A549 (cell line): ENCODE data around the gene ARSK. TPM values are rescaled to one million over a fixed set of nuclear protein-coding genes. Genes with fewer than 3 reads are reported as not detected.
"Not testable (repeated sequence)": the region's sequence is repeated elsewhere in the genome, so short reads cannot be mapped to it uniquely, and the experiment has no call there.

ENCODE experiments used
- ATAC-seq, 2 experiments: fragments of 200-7000 bp in 1 of 2; fragments of >200 bp in 1 of 2; cut with Nextera tagmentation in 1 of 2; cut with Tn5 transposase in 1 of 2; 3 replicates each; pipeline versions ENCODE4 v1.8.0 to v1.9.1; 2018 to 2020; ENCODE audit warnings: mild to moderate bottlenecking in 1 of 2, moderate library complexity in 1 of 2
- CTCF ChIA-PET: fragments of 300-600 bp; sonication (Branson Sonifier 250); formaldehyde crosslinking; extraction: SDS; loops from one replicate; lab custom pipeline; 2021; ENCODE audit warnings: antibody characterized with exemption, inconsistent platforms; lab: Yijun Ruan, JAX
- POLR2A ChIA-PET: fragments of 350-600 bp; formaldehyde crosslinking; extraction: SDS; loops from one replicate; lab custom pipeline; 2021; ENCODE audit warnings: antibody characterized with exemption, inconsistent platforms; lab: Yijun Ruan, JAX
- DNase-seq, 2 experiments: peaks; one replicate each; pipeline versions ENCODE4 v3.0.0 to v3.0.0-alpha.2; 2011 to 2016; ENCODE audit warnings: low read depth in 1 of 2, low spot score in 1 of 2
- FAIRE-seq: peaks from 2 replicates; lab custom pipeline; 2011; peaks lifted over from hg19 to GRCh38; lab: Jason Lieb, UNC
- H3K27ac ChIP-seq, 2 experiments: fragments of >200 bp; sonication (Bioruptor Twin); formaldehyde crosslinking; 3 replicates each; pipeline ENCODE4 v1.5.1; 2016 to 2017
- H3K4me1 ChIP-seq: fragments of >200 bp; sonication (Bioruptor Twin); formaldehyde crosslinking; 3 replicates; pipeline ENCODE4 v1.6.1; 2016
- H3K4me2 ChIP-seq: fragments of >200 bp; sonication (Bioruptor Twin); formaldehyde crosslinking; 3 replicates; pipeline ENCODE4 v1.6.1; 2016
- H3K4me3 ChIP-seq: fragments of >200 bp; sonication (Bioruptor Twin); formaldehyde crosslinking; 3 replicates; pipeline ENCODE4 v1.5.1; 2016
- H3K9me3 ChIP-seq: fragments of >200 bp; sonication (Bioruptor Twin); formaldehyde crosslinking; 3 replicates; pipeline ENCODE4 v1.6.1; 2016
- BCL3 ChIP-seq: fragments of >200 bp; sonication (Bioruptor Twin); formaldehyde crosslinking; IDR thresholded peaks from 3 replicates; pipeline ENCODE4 v1.6.1; 2016
- BHLHE40 ChIP-seq: IDR thresholded peaks from 2 replicates; pipeline ENCODE4 v1.6.1; 2012; ENCODE audit warnings: low read depth, low read length, inconsistent platforms
- CBX2 ChIP-seq: fragments of 200-600 bp; sonication (generic); IDR thresholded peaks from 2 replicates; pipeline ENCODE4 v1.6.1; 2016; ENCODE audit warnings: low read depth, mild to moderate bottlenecking, borderline replicate concordance
- CHD4 ChIP-seq: fragments of 200-600 bp; sonication (generic); IDR thresholded peaks from 2 replicates; pipeline ENCODE4 v1.6.1; 2016; ENCODE audit warnings: antibody characterized with exemption, mild to moderate bottlenecking, borderline replicate concordance
- ESRRA ChIP-seq: fragments of 150-350 bp; IDR thresholded peaks from 2 replicates; pipeline ENCODE4 v1.6.1; 2014; ENCODE audit warnings: mild to moderate bottlenecking, low read length, borderline replicate concordance
- FOSB ChIP-seq: fragments of 250-450 bp; sonication (Bioruptor Pico); IDR thresholded peaks from 2 replicates; pipeline ENCODE4 v1.5.0; 2020; ENCODE audit warnings: mild to moderate bottlenecking, moderate library complexity
- HOXB13 ChIP-seq: fragments of 250-450 bp; sonication (Bioruptor Pico); IDR thresholded peaks from 2 replicates; pipeline ENCODE4 v1.5.0; 2020; ENCODE audit warnings: low read depth, mild to moderate bottlenecking, moderate library complexity
- JUN ChIP-seq, 2 experiments: fragments of >200 bp; sonication (Bioruptor Twin); formaldehyde crosslinking; IDR thresholded peaks; 2 replicates in 1 of 2; 3 replicates in 1 of 2; pipeline ENCODE4 v1.6.1; 2016 to 2017
- JUNB ChIP-seq: fragments of >200 bp; sonication (Bioruptor Twin); formaldehyde crosslinking; IDR thresholded peaks from 2 replicates; pipeline ENCODE4 v1.6.1; 2016
- KDM1A ChIP-seq: fragments of 200-600 bp; sonication (generic); IDR thresholded peaks from 2 replicates; pipeline ENCODE4 v1.6.1; 2016; ENCODE audit warnings: low read depth, mild to moderate bottlenecking
- MAFK ChIP-seq: fragments of 450-650 bp; IDR thresholded peaks from 2 replicates; pipeline ENCODE4 v1.6.1; 2014; ENCODE audit not compliant: partially characterized antibody
- NR3C1 ChIP-seq: fragments of >200 bp; sonication (Bioruptor Twin); formaldehyde crosslinking; IDR thresholded peaks from 3 replicates; pipeline ENCODE4 v1.6.1; 2017
- PBX3 ChIP-seq: IDR thresholded peaks from 2 replicates; pipeline ENCODE4 v1.6.1; 2012
- POLR2AphosphoS2 ChIP-seq: conservative IDR thresholded peaks from 2 replicates; pipeline ENCODE4 v1.6.1; 2012; ENCODE audit warnings: low read length, improper control_type of control experiment, inconsistent platforms
- RARB ChIP-seq: fragments of 250-450 bp; sonication (Bioruptor Pico); IDR thresholded peaks from 2 replicates; pipeline ENCODE4 v1.8.0; 2021; ENCODE audit warnings: mild to moderate bottlenecking, moderate library complexity
- REST ChIP-seq: fragments of 200-600 bp; sonication (generic); IDR thresholded peaks from 2 replicates; pipeline ENCODE4 v1.6.1; 2016; ENCODE audit warnings: antibody characterized with exemption, mild to moderate bottlenecking, moderate library complexity
- RFX5 ChIP-seq: fragments of 450-650 bp; IDR thresholded peaks from 2 replicates; pipeline ENCODE4 v1.7.1; 2014; ENCODE audit warnings: antibody characterized with exemption, mild to moderate bottlenecking, moderate library complexity
- TP53 ChIP-seq: fragments of 250-450 bp; sonication (Bioruptor Pico); IDR thresholded peaks from 2 replicates; pipeline ENCODE4 v1.5.0; 2021; ENCODE audit warnings: mild to moderate bottlenecking, moderate library complexity
- ZC3H11A ChIP-seq: fragments of 450-650 bp; IDR thresholded peaks from 2 replicates; pipeline ENCODE4 v1.6.1; 2014; ENCODE audit warnings: antibody characterized with exemption, mild to moderate bottlenecking
- ZSCAN20 ChIP-seq: fragments of 250-450 bp; sonication (Bioruptor Pico); IDR thresholded peaks from 2 replicates; pipeline ENCODE4 v1.8.0; 2022; ENCODE audit warnings: mild to moderate bottlenecking, moderate library complexity
- WGBS: methylation state at CpG from one replicate; pipeline ENCODE4 v1.1.6; 2017; ENCODE audit errors: missing lambda C conversion rate; 5-methylcytosine and 5-hydroxymethylcytosine counted together
- polyA plus RNA-seq, 4 experiments: library from polyadenylated mRNA; depleted of rRNA in 3 of 4; stranded (reverse); fragments of >200 nt; fragmentation: RNase III in 1 of 4; extraction: RNeasy Plus Mini Kit Qiagen cat#74134 plus additional on column Dnase treatment in 1 of 4; gene quantifications; 2 replicates in 3 of 4; 3 replicates in 1 of 4; pipeline ENCODE4 v1.2.3, GENCODE V29; 2011 to 2017

ARSK gene
- polyA plus RNA-seq, 2 of the 4 experiments (the other 2 are of a cell fraction) = 7.0 to 14.0 TPM

GRCh38 chr5:95631255-95631958 is 76.5 kb downstream of the ARSK start:
- peaks cover 14% of the 10 kb centered on the region; the same call in 2 of the 3 replicates for H3K4me1 ChIP-seq
- POLR2A ChIA-PET = interaction anchor here (0.8 kb wide), 1 partner anchor 15 kb away, joined by 7 read pairs; the partner anchor contains the start of gene RFESD
- TF ChIP-seq ESRRA (no peak), JUNB (no peak), ZC3H11A (no peak), HOXB13 (CRISPR knock-in tag) (no peak), RFX5 (no peak), NR3C1 (no peak), MAFK (no peak), BCL3 (no peak), BHLHE40 (no peak)
- H3K4me2 ChIP-seq = peak overlapping the region; percentile 33
- FAIRE-seq (no peak), DNase-seq (no peak), ATAC-seq (peak; percentile 20 to 41; a peak in 4 of 6 replicates)
- CTCF ChIA-PET = interaction anchor here (0.8 to 1.5 kb wide), 7 partner anchors 8 to 971 kb away, joined by 3 to 6 read pairs (median 3); no protein-coding TSS in a partner anchor
- no peaks in the 10 kb centered on the region for H3K9me3 ChIP-seq
- no peak overlapping the region for H3K4me3 ChIP-seq
- H3K27ac ChIP-seq = no peak overlapping the region
- 23% methylated on average over 2 of the region's 2 CpGs for WGBS

- H3K9me3 ChIP-seq = no peaks in the 10 kb centered on the region
- peak overlapping the region; percentile 33; the same call in 2 of the 3 replicates for H3K4me2 ChIP-seq
- ATAC-seq (peak; percentile 69 to 77), FAIRE-seq (no peak), DNase-seq (peak in 1 of 2 experiments; percentile 27)
- 70% methylated on average over 4 of the region's 4 CpGs for WGBS
- no peak overlapping the region for H3K27ac ChIP-seq
- H3K4me1 ChIP-seq = peaks cover 14% of the 10 kb centered on the region; the same call in 2 of the 3 replicates
- POLR2A ChIA-PET = no interaction called here
- H3K4me3 ChIP-seq = no peak overlapping the region
- CTCF ChIA-PET = interaction anchor here (1.2 to 1.5 kb wide), 5 partner anchors 9 to 32 kb away, joined by 3 to 4 read pairs (median 3); no protein-coding TSS in a partner anchor
- TF ChIP-seq JUN (IDR thresholded peaks at IDR 0.05) (no peak), REST (no peak), KDM1A (no peak), NR3C1 (no peak), CBX2 (no peak), ZSCAN20 (no peak), ZC3H11A (no peak), PBX3 (no peak), RARB (no peak), TP53 (CRISPR knock-in tag) (no peak), CHD4 (no peak), FOSB (no peak), POLR2AphosphoS2 (no peak), BHLHE40 (no peak)
Measured at GRCh38 chr5:95631991-95632675, 77.2 kb downstream of the ARSK start.

- FAIRE-seq, DNase-seq, H3K9me3 ChIP-seq, ATAC-seq, H3K4me2 ChIP-seq, POLR2A ChIA-PET, H3K4me3 ChIP-seq, H3K27ac ChIP-seq: not testable (repeated sequence)
- peaks cover 14% of the 10 kb centered on the region; the same call in 2 of the 3 replicates for H3K4me1 ChIP-seq
- 90% methylated on average over 2 of the region's 2 CpGs for WGBS
- CTCF ChIA-PET = interaction anchor here (1.3 kb wide), 1 partner anchor 31 kb away, joined by 4 read pairs; no protein-coding TSS in a partner anchor
Measured at GRCh38 chr5:95632942-95633341, 78.0 kb downstream of the ARSK start.
